GM12873 (cell line): ENCODE measurements around the gene BOD1.

Source experiments
- TF ChIP-seq, protein P1 (sequence below): IDR thresholded peaks from 2 replicates; pipeline ENCODE4 v1.5.1; 2012; ENCODE audit warnings: low read depth, mild to moderate bottlenecking, moderate library complexity, low read length, control low read depth; ENCODE audit not compliant: insufficient read depth; ENCODE audit errors: missing control alignments

The BOD1 gene

DNA sequence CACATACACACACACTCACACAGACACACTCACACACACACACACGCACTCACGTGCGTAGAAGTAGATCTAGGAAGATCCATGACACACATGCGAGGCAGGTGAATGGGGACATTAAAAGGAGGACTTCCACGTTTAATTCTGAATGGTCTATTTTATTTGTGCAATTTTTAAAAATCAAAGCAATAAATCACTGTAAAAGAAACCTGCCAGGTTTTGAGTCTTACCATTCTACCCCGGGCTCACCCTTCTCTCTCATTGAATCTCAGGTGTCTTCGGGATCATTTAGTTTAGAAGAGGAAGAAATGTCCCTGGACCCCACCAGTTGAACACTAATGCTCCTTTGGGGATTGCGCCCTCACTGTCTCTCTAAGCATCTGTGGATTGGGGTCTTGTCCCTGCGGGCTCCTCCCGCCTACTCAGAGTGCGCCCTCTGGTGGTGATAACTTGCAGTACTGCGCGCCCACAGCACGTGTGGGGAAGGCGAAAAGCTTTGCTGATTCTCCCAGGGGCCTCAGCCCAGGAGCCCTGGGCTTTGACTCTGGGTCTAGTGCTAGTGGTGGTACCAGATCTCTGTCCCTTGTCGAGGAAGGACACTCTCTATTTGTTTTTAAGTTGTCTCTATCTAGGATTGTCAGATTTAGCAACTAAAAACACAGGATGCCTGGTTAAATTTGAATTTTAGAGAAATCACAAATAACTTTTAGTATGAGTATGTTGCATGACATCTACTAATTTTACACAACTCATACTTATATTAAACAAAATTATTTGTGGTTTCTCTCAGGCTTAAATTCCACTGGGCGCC lies 34.8 kb downstream of the BOD1 start:
- TF ChIP-seq, protein P1, sequence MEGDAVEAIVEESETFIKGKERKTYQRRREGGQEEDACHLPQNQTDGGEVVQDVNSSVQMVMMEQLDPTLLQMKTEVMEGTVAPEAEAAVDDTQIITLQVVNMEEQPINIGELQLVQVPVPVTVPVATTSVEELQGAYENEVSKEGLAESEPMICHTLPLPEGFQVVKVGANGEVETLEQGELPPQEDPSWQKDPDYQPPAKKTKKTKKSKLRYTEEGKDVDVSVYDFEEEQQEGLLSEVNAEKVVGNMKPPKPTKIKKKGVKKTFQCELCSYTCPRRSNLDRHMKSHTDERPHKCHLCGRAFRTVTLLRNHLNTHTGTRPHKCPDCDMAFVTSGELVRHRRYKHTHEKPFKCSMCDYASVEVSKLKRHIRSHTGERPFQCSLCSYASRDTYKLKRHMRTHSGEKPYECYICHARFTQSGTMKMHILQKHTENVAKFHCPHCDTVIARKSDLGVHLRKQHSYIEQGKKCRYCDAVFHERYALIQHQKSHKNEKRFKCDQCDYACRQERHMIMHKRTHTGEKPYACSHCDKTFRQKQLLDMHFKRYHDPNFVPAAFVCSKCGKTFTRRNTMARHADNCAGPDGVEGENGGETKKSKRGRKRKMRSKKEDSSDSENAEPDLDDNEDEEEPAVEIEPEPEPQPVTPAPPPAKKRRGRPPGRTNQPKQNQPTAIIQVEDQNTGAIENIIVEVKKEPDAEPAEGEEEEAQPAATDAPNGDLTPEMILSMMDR: peak; percentile 83

DNA sequence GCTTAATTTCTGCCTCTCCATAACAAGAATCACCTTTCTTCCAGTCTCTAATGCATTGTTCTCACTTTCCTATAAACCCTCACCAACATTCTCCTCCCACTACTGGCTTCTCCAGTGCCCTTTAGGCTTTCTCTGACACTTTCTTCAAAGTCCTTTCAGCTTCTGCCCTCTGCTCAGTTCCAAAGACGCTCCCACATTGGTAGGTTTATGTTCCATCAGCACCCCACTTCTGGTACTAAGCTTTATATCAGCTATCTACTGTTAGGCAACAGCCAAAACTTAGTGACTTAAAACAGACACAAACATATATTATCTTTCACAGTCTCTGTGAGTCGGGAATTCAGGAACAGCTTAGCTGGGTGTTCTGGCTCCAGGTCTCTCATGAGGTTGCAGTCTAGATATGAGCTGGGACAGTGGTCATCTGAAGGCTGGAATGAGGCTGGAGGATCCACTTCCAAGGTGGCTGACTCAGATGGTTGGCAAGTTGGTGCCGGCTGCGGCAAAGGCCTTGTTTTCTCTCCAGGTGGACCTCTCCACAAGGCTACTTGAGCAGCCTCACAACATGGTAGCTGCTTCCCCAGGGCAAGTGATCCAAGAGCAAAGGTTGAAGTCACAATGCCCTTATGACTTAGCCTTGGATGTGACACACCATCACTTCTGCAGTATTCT lies 37.4 kb downstream of the BOD1 start:
- TF ChIP-seq, protein P1: no peak

DNA sequence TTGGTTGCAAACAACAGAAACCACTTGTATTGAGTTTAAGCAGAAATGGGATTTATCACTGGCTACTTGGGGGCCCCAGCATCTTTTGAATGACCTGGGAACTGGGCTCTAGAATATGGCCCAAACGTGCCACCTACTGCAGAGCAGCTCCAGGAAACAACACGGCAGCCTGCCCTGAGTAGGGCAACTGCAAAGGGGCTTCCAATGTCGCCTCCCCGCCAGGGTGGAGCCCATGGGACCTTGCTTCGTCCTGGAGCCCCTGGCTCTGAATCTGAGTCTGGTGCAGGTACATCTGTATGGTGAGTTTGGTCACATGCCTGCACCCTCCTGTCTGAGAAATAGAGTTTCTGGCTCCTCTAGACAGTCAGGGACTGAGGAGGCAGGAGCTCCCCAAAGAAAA lies 38.6 kb downstream of the BOD1 start:
- TF ChIP-seq, protein P1: no peak

DNA sequence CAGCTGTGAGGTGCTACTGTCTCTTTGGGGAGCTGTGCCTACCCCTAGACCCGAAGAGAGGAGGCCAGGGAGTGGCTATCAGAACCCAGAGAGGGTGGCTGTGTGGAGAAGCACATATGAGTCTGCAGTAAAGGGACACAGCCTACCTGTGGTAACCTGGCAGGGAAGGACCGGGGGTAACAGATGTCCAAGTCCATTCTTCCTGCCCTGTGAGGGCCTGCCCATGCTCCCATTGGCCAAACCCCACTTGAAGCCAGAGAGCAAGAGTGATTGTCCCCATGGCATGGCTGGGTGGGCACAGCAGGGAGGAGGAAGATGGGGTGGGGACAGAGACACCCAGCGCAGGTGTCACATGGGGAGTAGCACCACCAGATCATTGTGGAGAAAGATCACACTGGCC lies 39.3 kb downstream of the BOD1 start:
- TF ChIP-seq, protein P1: no peak

DNA sequence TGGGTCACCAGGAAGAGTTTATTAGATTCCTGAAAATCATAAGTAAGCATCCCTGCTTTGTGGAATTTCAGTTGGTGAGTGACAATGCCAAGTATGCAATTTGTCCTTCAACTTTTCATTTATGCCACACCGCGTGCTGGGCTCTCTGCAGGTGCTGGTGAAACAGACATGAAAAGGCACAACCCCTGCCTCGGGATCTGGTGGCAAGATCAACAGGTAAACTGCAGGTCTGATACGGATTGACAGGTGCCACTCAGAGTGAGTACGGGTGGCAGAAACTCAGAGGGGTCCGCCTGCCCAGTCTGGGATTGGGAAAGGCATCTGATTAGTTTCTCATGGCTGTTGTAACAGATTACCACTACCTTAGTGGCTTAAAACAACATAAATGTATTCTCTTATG lies 40.5 kb downstream of the BOD1 start:
- TF ChIP-seq, protein P1: no peak

DNA sequence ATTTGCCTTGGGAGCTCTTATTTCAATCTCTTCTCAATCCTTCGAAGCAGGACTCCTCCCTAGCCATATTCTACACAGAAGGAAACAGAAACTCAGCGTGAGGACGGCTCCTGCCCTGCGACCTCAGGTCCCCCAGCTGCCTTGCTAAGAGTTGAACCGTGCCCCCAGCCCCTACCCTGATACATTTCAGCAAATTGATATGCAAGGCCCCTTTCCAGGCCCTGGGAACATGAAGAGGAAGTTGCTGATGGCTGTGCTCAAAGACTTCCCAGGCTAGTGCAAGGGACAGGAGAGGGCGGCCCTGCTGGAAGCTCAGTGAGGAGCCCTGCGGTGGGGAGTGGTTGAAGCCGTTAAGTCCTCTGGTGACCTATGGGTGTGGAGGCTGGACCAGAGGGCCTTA lies 41.5 kb downstream of the BOD1 start:
- TF ChIP-seq, protein P1: no peak

DNA sequence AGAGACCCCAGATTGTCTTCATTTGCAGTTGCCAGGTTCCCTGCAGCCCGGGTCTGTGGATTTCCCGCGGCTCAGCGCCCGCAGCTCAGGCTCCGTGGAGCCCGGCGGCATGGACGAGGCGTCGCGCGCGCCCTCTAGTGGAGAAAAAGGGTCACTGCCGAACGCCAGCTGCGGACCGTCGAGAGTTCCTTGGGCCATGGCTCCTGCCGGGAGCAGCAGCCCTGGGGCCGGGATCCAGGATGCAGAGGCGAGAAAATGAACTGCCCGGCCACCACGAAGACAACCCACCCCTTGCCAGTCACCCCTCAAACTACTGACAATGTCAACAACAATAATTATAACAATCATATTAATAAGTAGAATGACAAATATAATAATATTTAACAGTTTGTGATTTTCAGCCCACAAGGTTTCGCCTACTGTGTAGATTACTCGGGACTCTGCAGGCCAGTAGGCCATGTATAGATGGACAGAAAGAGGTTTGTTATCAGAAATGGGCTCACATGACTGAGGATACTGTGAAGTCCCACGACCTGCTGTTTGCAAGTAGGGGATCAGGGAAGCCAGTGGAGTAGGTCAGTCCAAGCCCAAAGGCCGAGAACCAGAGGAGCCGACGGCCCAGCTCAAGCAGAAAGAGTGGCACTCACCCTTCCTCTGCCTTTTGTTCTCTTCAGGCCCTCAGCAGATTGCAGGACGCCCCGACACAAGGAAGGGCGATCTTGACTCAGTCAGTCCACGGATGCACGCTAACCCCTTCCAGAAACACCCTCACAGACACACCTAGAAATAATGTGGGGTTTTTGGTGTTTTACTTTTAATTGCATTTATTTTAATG lies 43.1 kb downstream of the BOD1 start:
- TF ChIP-seq, protein P1: peak; percentile 89
